SK-N-SH (cell line): ENCODE data around the gene SEMA3D. TPM values are rescaled to one million over a fixed set of nuclear protein-coding genes. Genes with fewer than 3 reads are reported as not detected.
A peak's percentile ranks its signal among the peaks of the same experiment; 100 is the strongest.

Experiments used
- CTCF ChIA-PET: fragments of 300-600, 350-600 bp; formaldehyde crosslinking; extraction: SDS; loops from one replicate; lab custom pipeline; 2021; lab: Yijun Ruan, JAX
- POLR2A ChIA-PET: fragments of 350-600 bp; sonication (Branson Sonifier 250); formaldehyde crosslinking; extraction: SDS; loops from one replicate; lab custom pipeline; 2020; ENCODE audit warnings: antibody characterized with exemption, inconsistent platforms; lab: Yijun Ruan, JAX
- DNase-seq: peaks from one replicate; pipeline ENCODE4 v3.0.0; 2012
- H2AFZ ChIP-seq: fragments of 200-600 bp; sonication (generic); 2 replicates; pipeline ENCODE4 v1.8.1; 2016; ENCODE audit warnings: antibody characterized with exemption, mild to moderate bottlenecking, low read depth
- H3F3A ChIP-seq: fragments of 200-600 bp; sonication (generic); replicated peaks from 2 replicates; pipeline ENCODE3; 2016; ENCODE audit warnings: antibody characterized with exemption, mild to moderate bottlenecking; ENCODE audit not compliant: insufficient read depth
- H3K27ac ChIP-seq, 2 experiments: fragments of 200-500 bp in 1 of 2; fragments of 200-600 bp in 1 of 2; sonication (Bioruptor generic) in 1 of 2; sonication (generic), shearing (Covaris generic) in 1 of 2; 2 replicates each; pipeline versions ENCODE4 v1.5.1 to v1.6.1; 2014 to 2016; ENCODE audit warnings: low read depth in 2 of 2, inconsistent platforms in 1 of 2, low read length in 1 of 2, mild to moderate bottlenecking in 1 of 2, mixed read lengths in 1 of 2
- H3K27me3 ChIP-seq: fragments of 200-600 bp; sonication (generic), shearing (Covaris generic); 2 replicates; pipeline ENCODE4 v1.6.1; 2016; ENCODE audit warnings: mixed run types; ENCODE audit not compliant: insufficient read depth
- H3K36me3 ChIP-seq, 2 experiments: fragments of 200-500 bp in 1 of 2; fragments of 200-600 bp in 1 of 2; sonication (Bioruptor generic) in 1 of 2; sonication (generic) in 1 of 2; replicated peaks in 1 of 2; 2 replicates each; pipeline versions ENCODE3 to v1.5.1; 2014 to 2016; ENCODE audit warnings: low read length in 1 of 2, mild to moderate bottlenecking in 1 of 2; ENCODE audit not compliant: insufficient read depth in 2 of 2, control insufficient read depth in 1 of 2
- H3K4me1 ChIP-seq, 2 experiments: fragments of 200-500 bp in 1 of 2; fragments of 200-600 bp in 1 of 2; sonication (Bioruptor generic) in 1 of 2; sonication (generic), shearing (Covaris generic) in 1 of 2; 2 replicates each; pipeline versions ENCODE4 v1.5.1 to v1.6.1; 2014 to 2016; ENCODE audit warnings: low read depth in 1 of 2, low read length in 1 of 2, mixed run types in 1 of 2; ENCODE audit not compliant: insufficient read depth in 2 of 2, control insufficient read depth in 1 of 2
- H3K4me2 ChIP-seq: fragments of 200-600 bp; sonication (generic), shearing (Covaris generic); 2 replicates; pipeline ENCODE4 v1.6.1; 2017; ENCODE audit warnings: mixed run types
- H3K4me3 ChIP-seq, 2 experiments: fragments of 200-500 bp in 1 of 2; fragments of 200-600 bp in 1 of 2; sonication (Bioruptor generic) in 1 of 2; sonication (generic), shearing (Covaris generic) in 1 of 2; 2 replicates each; pipeline versions ENCODE4 v1.5.1 to v1.8.1; 2014 to 2016; ENCODE audit warnings: low read depth in 2 of 2, inconsistent platforms in 1 of 2, low read length in 1 of 2, mild to moderate bottlenecking in 1 of 2, mixed read lengths in 1 of 2, moderate library complexity in 1 of 2
- H3K79me2 ChIP-seq: fragments of 200-600 bp; sonication (generic); 2 replicates; pipeline ENCODE4 v1.8.1; 2017; ENCODE audit warnings: mild to moderate bottlenecking; ENCODE audit not compliant: insufficient read depth
- H3K9ac ChIP-seq: fragments of 200-600 bp; sonication (generic); 2 replicates; pipeline ENCODE4 v1.6.1; 2017; ENCODE audit warnings: mixed run types
- H3K9me2 ChIP-seq: fragments of 200-600 bp; sonication (generic); 2 replicates; pipeline ENCODE4 v1.6.1; 2017; ENCODE audit warnings: mixed run types
- H3K9me3 ChIP-seq: fragments of 200-600 bp; sonication (generic); 2 replicates; pipeline ENCODE4 v1.6.1; 2017; ENCODE audit warnings: mixed run types, mild to moderate bottlenecking, moderate library complexity
- H4K20me1 ChIP-seq: fragments of 200-600 bp; sonication (generic); 2 replicates; pipeline ENCODE4 v1.6.1; 2017; ENCODE audit warnings: mild to moderate bottlenecking, mixed run types; ENCODE audit not compliant: insufficient read depth
- CHD2 ChIP-seq: fragments of 150-350 bp; IDR thresholded peaks from 2 replicates; pipeline ENCODE4 v1.6.1; 2018; ENCODE audit warnings: low read length; ENCODE audit not compliant: partially characterized antibody
- ELF1 ChIP-seq: IDR thresholded peaks from 2 replicates; pipeline ENCODE4 v1.4.0; 2012
- EP300 ChIP-seq, 2 experiments: IDR thresholded peaks; 2 replicates each; pipeline versions ENCODE4 v1.4.0 to v1.6.1; 2012; ENCODE audit warnings: borderline replicate concordance in 1 of 2, low read depth in 1 of 2, low read length in 1 of 2
- EZH2phosphoT487 ChIP-seq: fragments of 200-600 bp; sonication (generic); IDR thresholded peaks from 2 replicates; pipeline ENCODE4 v1.6.1; 2017; ENCODE audit warnings: low read depth, mixed run types, mild to moderate bottlenecking, antibody characterized with exemption, moderate library complexity, borderline replicate concordance
- FOSL2 ChIP-seq: IDR thresholded peaks from 2 replicates; pipeline ENCODE4 v1.4.0; 2012; ENCODE audit warnings: low read depth, mild to moderate bottlenecking, moderate library complexity, borderline replicate concordance
- FOXJ3 ChIP-seq: sonication (generic); formaldehyde crosslinking; IDR thresholded peaks from 2 replicates; pipeline ENCODE4 v1.5.1; 2020; ENCODE audit warnings: mild to moderate bottlenecking, missing genetic modification reagents
- FOXM1 ChIP-seq: IDR thresholded peaks from 2 replicates; pipeline ENCODE4 v1.4.0; 2012; ENCODE audit warnings: low read depth, mild to moderate bottlenecking
- GABPA ChIP-seq: IDR thresholded peaks from 2 replicates; pipeline ENCODE4 v1.4.0; 2012; ENCODE audit warnings: low read depth, mild to moderate bottlenecking
- GATA2 ChIP-seq: sonication (generic); formaldehyde crosslinking; IDR thresholded peaks from 2 replicates; pipeline ENCODE4 v1.5.0; 2020; ENCODE audit warnings: mild to moderate bottlenecking, missing genetic modification reagents
- JUND ChIP-seq: IDR thresholded peaks from 2 replicates; pipeline ENCODE4 v1.4.0; 2012
- MEF2A ChIP-seq: IDR thresholded peaks from 2 replicates; pipeline ENCODE4 v1.4.0; 2012; ENCODE audit warnings: low read depth, borderline replicate concordance
- MXI1 ChIP-seq: IDR thresholded peaks from 2 replicates; pipeline ENCODE4 v1.6.1; 2012; ENCODE audit warnings: mild to moderate bottlenecking, low read depth, low read length, improper control_type of control experiment
- NFIC ChIP-seq: IDR thresholded peaks from 2 replicates; pipeline ENCODE4 v1.4.0; 2012; ENCODE audit warnings: borderline replicate concordance
- NRF1 ChIP-seq: IDR thresholded peaks from 2 replicates; pipeline ENCODE4 v1.6.1; 2012; ENCODE audit warnings: low read depth, mild to moderate bottlenecking, low read length
- PBX3 ChIP-seq: IDR thresholded peaks from 2 replicates; pipeline ENCODE4; 2012
- POLR2AphosphoS5 ChIP-seq: IDR thresholded peaks from 2 replicates; pipeline ENCODE4 v1.6.1; 2012; ENCODE audit warnings: low read depth, low read length
- RAD21 ChIP-seq: IDR thresholded peaks from 2 replicates; pipeline ENCODE4 v1.6.1; 2012; ENCODE audit warnings: mild to moderate bottlenecking, low read length
- RCOR1 ChIP-seq: fragments of 150-350 bp; IDR thresholded peaks from 2 replicates; pipeline ENCODE4 v1.6.1; 2017; ENCODE audit warnings: antibody characterized with exemption, low read length
- RFX5 ChIP-seq: IDR thresholded peaks from 2 replicates; pipeline ENCODE4 v1.6.1; 2012; ENCODE audit warnings: mild to moderate bottlenecking, improper control_type of control experiment, low read length
- RXRA ChIP-seq: IDR thresholded peaks from 2 replicates; pipeline ENCODE4 v1.4.0; 2012; ENCODE audit warnings: low read depth, mild to moderate bottlenecking, borderline replicate concordance
- SIN3A ChIP-seq: IDR thresholded peaks from 2 replicates; pipeline ENCODE4 v1.6.1; 2012; ENCODE audit warnings: low read depth, mild to moderate bottlenecking, low read length, moderate library complexity, borderline replicate concordance
- SMC3 ChIP-seq: IDR thresholded peaks from 2 replicates; pipeline ENCODE4 v1.6.1; 2012; ENCODE audit warnings: low read depth, low read length, improper control_type of control experiment
- TAF1 ChIP-seq: IDR thresholded peaks from 2 replicates; pipeline ENCODE4 v1.6.1; 2012; ENCODE audit warnings: low read depth, mild to moderate bottlenecking, low read length, moderate library complexity, borderline replicate concordance
- TCF12 ChIP-seq: IDR thresholded peaks from 2 replicates; pipeline ENCODE4 v1.4.0; 2012
- USF1 ChIP-seq: IDR thresholded peaks from 2 replicates; pipeline ENCODE4 v1.4.0; 2012; ENCODE audit warnings: low read depth, borderline replicate concordance
- YY1 ChIP-seq: IDR thresholded peaks from 2 replicates; pipeline ENCODE4 v1.4.0; 2012; ENCODE audit warnings: low read depth, mild to moderate bottlenecking
- WGBS: methylation state at CpG from one replicate; pipeline ENCODE4 v1.1.6; 2017; ENCODE audit warnings: low lambda C conversion rate; 5-methylcytosine and 5-hydroxymethylcytosine counted together
- polyA plus RNA-seq, 3 experiments: library from polyadenylated mRNA; depleted of rRNA; stranded (reverse); fragments of >200 nt; gene quantifications; 2 replicates each; pipeline ENCODE4 v1.2.3, GENCODE V29; 2012
- TF ChIP-seq, protein P1 (sequence below): fragments of 150-350 bp; IDR thresholded peaks from 2 replicates; pipeline ENCODE4 v1.6.1; 2016; ENCODE audit warnings: mild to moderate bottlenecking, low read depth, low read length
- TF ChIP-seq, protein P2 (sequence below): IDR thresholded peaks from 2 replicates; pipeline ENCODE4 v1.6.1; 2012; ENCODE audit warnings: mild to moderate bottlenecking, low read depth, low read length, moderate library complexity
- TF ChIP-seq, protein P3 (sequence below): IDR thresholded peaks from 2 replicates; pipeline ENCODE4 v1.4.0; 2012; ENCODE audit warnings: low read depth

The SEMA3D gene
- polyA plus RNA-seq, 1 of the 3 experiments (the other 2 are of a cell fraction): 30.1 TPM

GRCh38 chr7:85176197-85176596 is 10.7 kb downstream of the SEMA3D start:
- H3K36me3 ChIP-seq: peaks cover 0 to 5% of the 10 kb centered on the region in 2 experiments
- no peaks in the 10 kb centered on the region for H3K9me2 ChIP-seq
- POLR2A ChIA-PET: no interaction called here
- WGBS: 51% methylated on average over 1 of the region's 1 CpG
- no peak overlapping the region for H3K4me2 ChIP-seq
- peaks cover 0 to 15% of the 10 kb centered on the region in 2 experiments; a peak in 2 of 4 replicates for H3K4me1 ChIP-seq
- H3K9ac ChIP-seq: no peak overlapping the region
- no peak overlapping the region for H3K4me3 ChIP-seq
- DNase-seq: no peak
- no peaks in the 10 kb centered on the region for H3K27me3 ChIP-seq
- H3K27ac ChIP-seq: no peak overlapping the region; a peak in 1 of 4 replicates
- H3K9me3 ChIP-seq: no peaks in the 10 kb centered on the region; the same call in 1 of the 2 replicates
- no peak overlapping the region for H2AFZ ChIP-seq
- H3F3A ChIP-seq: peaks cover 30% of the 10 kb centered on the region
- CTCF ChIA-PET: interaction anchor here (1.2 to 1.5 kb wide), 2 partner anchors 10 to 135 kb away, joined by 5 to 6 read pairs; partner anchors contain the start of gene SEMA3D
- no peaks in the 10 kb centered on the region for H4K20me1 ChIP-seq
- no peaks in the 10 kb centered on the region for H3K79me2 ChIP-seq
- no peak for TF ChIP-seq EZH2phosphoT487
- TF ChIP-seq RFX5: no peak
- no peak for TF ChIP-seq FOXM1
- no peak for TF ChIP-seq RCOR1
- TF ChIP-seq FOXJ3 (CRISPR knock-in tag): no peak
- TF ChIP-seq, protein P1, sequence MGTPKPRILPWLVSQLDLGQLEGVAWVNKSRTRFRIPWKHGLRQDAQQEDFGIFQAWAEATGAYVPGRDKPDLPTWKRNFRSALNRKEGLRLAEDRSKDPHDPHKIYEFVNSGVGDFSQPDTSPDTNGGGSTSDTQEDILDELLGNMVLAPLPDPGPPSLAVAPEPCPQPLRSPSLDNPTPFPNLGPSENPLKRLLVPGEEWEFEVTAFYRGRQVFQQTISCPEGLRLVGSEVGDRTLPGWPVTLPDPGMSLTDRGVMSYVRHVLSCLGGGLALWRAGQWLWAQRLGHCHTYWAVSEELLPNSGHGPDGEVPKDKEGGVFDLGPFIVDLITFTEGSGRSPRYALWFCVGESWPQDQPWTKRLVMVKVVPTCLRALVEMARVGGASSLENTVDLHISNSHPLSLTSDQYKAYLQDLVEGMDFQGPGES: no peak
- TF ChIP-seq CHD2: no peak
- TF ChIP-seq SMC3: no peak
- no peak for TF ChIP-seq YY1
- no peak for TF ChIP-seq MEF2A
- peak; percentile 64 for TF ChIP-seq JUND
- TF ChIP-seq, protein P2, sequence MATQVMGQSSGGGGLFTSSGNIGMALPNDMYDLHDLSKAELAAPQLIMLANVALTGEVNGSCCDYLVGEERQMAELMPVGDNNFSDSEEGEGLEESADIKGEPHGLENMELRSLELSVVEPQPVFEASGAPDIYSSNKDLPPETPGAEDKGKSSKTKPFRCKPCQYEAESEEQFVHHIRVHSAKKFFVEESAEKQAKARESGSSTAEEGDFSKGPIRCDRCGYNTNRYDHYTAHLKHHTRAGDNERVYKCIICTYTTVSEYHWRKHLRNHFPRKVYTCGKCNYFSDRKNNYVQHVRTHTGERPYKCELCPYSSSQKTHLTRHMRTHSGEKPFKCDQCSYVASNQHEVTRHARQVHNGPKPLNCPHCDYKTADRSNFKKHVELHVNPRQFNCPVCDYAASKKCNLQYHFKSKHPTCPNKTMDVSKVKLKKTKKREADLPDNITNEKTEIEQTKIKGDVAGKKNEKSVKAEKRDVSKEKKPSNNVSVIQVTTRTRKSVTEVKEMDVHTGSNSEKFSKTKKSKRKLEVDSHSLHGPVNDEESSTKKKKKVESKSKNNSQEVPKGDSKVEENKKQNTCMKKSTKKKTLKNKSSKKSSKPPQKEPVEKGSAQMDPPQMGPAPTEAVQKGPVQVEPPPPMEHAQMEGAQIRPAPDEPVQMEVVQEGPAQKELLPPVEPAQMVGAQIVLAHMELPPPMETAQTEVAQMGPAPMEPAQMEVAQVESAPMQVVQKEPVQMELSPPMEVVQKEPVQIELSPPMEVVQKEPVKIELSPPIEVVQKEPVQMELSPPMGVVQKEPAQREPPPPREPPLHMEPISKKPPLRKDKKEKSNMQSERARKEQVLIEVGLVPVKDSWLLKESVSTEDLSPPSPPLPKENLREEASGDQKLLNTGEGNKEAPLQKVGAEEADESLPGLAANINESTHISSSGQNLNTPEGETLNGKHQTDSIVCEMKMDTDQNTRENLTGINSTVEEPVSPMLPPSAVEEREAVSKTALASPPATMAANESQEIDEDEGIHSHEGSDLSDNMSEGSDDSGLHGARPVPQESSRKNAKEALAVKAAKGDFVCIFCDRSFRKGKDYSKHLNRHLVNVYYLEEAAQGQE: no peak
- TF ChIP-seq USF1: no peak
- TF ChIP-seq FOSL2: peak; percentile 46; the same call in 1 of the 2 replicates
- no peak for TF ChIP-seq GATA2 (CRISPR knock-in tag)
- no peak for TF ChIP-seq ELF1
- TF ChIP-seq MXI1: no peak
- TF ChIP-seq RAD21: no peak
- TF ChIP-seq NFIC: peak; percentile 19; the same call in 1 of the 2 replicates
- TF ChIP-seq EP300 (IDR thresholded peaks at IDR 0.05; ENCODE audit: borderline replicate concordance in 1 of 2, low read depth in 1 of 2, low read length in 1 of 2): 0 out of 4 replicates have a peak, but pooled peaks of 1 of the 2 experiments have one; percentile 21
- TF ChIP-seq TCF12: peak; percentile 70
- peak; percentile 46; the same call in 1 of the 2 replicates for TF ChIP-seq PBX3
- no peak for TF ChIP-seq SIN3A
- TF ChIP-seq POLR2AphosphoS5: no peak; the same call in 1 of the 2 replicates
- no peak for TF ChIP-seq GABPA
- TF ChIP-seq, protein P3, sequence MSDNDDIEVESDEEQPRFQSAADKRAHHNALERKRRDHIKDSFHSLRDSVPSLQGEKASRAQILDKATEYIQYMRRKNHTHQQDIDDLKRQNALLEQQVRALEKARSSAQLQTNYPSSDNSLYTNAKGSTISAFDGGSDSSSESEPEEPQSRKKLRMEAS: 0 out of 2 replicates have a peak, but pooled peaks have one; percentile 33
- peak; percentile 40; the same call in 1 of the 2 replicates for TF ChIP-seq RXRA
- TF ChIP-seq NRF1: no peak
- no peak for TF ChIP-seq TAF1
